T-cell (primary cell): Measurements from ENCODE around the gene NDRG4. TPM values are rescaled to one million over a fixed set of nuclear protein-coding genes. Genes with fewer than 3 reads are reported as not detected.

Experiments
- ATAC-seq, 4 experiments: fragments of 200-7000 bp in 3 of 4; fragments of 150-1000 bp in 1 of 4; cut with Tn5 transposase; replicated peaks in 1 of 4; 1 replicate in 3 of 4; 2 replicates in 1 of 4; pipeline ENCODE4 v1.10.0; 2021; ENCODE audit warnings: moderate library complexity in 3 of 4, mild to moderate bottlenecking in 2 of 4, moderate number of reproducible peaks in 1 of 4
- CTCF ChIA-PET, 2 donors: fragments of 300-600 bp; sonication (Branson Sonifier 250); formaldehyde crosslinking; loops; one replicate each; lab custom pipeline; 2022; ENCODE audit warnings: antibody characterized with exemption in 2 of 2; lab: Charles Lee
- POLR2A ChIA-PET, 2 donors: fragments of 300-600 bp; sonication (Branson Sonifier 250); formaldehyde crosslinking; loops; one replicate each; lab custom pipeline; 2022; ENCODE audit warnings: antibody characterized with exemption in 2 of 2; lab: Charles Lee
- DNase-seq, 35 experiments: peaks; one replicate each; pipeline versions ENCODE4 v3.0.0 to v3.0.0-alpha.2; 2013 to 2023
- H3K27ac ChIP-seq: one replicate; pipeline ENCODE4 v1.5.1; 2013; ENCODE audit warnings: low read length
- H3K27me3 ChIP-seq, 2 experiments: replicated peaks in 1 of 2; 1 replicate in 1 of 2; 2 replicates in 1 of 2; pipeline versions ENCODE4 v1.6.1 to v1.7.0; 2013; ENCODE audit warnings: low read length in 1 of 2, mixed read lengths in 1 of 2; ENCODE audit not compliant: control insufficient read depth in 2 of 2, insufficient read depth in 2 of 2; ENCODE audit errors: extremely low read depth in 1 of 2
- H3K36me3 ChIP-seq, 2 donors: 1 replicate in 1 of 2; 2 replicates in 1 of 2; pipeline versions ENCODE4 v1.6.1 to v1.7.0; 2013; ENCODE audit warnings: low read length in 1 of 2; ENCODE audit not compliant: control insufficient read depth in 2 of 2, insufficient read depth in 1 of 2; ENCODE audit errors: extremely low read depth in 1 of 2
- H3K4me1 ChIP-seq, 2 experiments: 1 replicate in 1 of 2; 2 replicates in 1 of 2; pipeline versions ENCODE4 v1.6.1 to v1.7.0; 2013; ENCODE audit warnings: low read length in 2 of 2, mixed read lengths in 1 of 2; ENCODE audit not compliant: insufficient read depth in 2 of 2, control insufficient read depth in 1 of 2; ENCODE audit errors: extremely low read depth in 1 of 2
- H3K4me3 ChIP-seq, 2 donors: 1 replicate in 1 of 2; 2 replicates in 1 of 2; pipeline versions ENCODE4 v1.5.1 to v1.7.0; 2013; ENCODE audit warnings: mild to moderate bottlenecking in 2 of 2, low read length in 1 of 2, moderate library complexity in 1 of 2; ENCODE audit not compliant: control insufficient read depth in 1 of 2; ENCODE audit errors: extremely low read depth in 1 of 2
- H3K9me3 ChIP-seq: 2 replicates; pipeline ENCODE4 v1.7.0; 2013
- H3K27ac Mint-ChIP-seq, 2 donors: one replicate each; pipeline ENCODE4 v1.8.0; 2020 to 2021; ENCODE audit warnings: mild to moderate bottlenecking in 2 of 2, mixed read lengths in 2 of 2
- H3K27me3 Mint-ChIP-seq, 2 donors: one replicate each; pipeline ENCODE4 v1.8.0; 2021 to 2022; ENCODE audit warnings: mixed read lengths in 2 of 2
- H3K36me3 Mint-ChIP-seq: one replicate; pipeline ENCODE4 v1.8.0; 2021; ENCODE audit warnings: mixed read lengths
- H3K4me1 Mint-ChIP-seq, 3 donors: one replicate each; pipeline ENCODE4 v1.8.0; 2020 to 2022; ENCODE audit warnings: mixed read lengths in 3 of 3, mild to moderate bottlenecking in 1 of 3
- H3K4me3 Mint-ChIP-seq, 3 donors: one replicate each; pipeline ENCODE4 v1.8.0; 2020 to 2022; ENCODE audit warnings: mild to moderate bottlenecking in 3 of 3, mixed read lengths in 3 of 3, moderate library complexity in 3 of 3
- H3K9me3 Mint-ChIP-seq, 3 donors: one replicate each; pipeline ENCODE4 v1.8.0; 2020 to 2022; ENCODE audit warnings: mixed read lengths in 3 of 3
- WGBS: methylation state at CpG from one replicate; pipeline ENCODE4 v1.1.5; 2013; ENCODE audit warnings: missing lambda C conversion rate; ENCODE audit not compliant: insufficient coverage; 5-methylcytosine and 5-hydroxymethylcytosine counted together
- total RNA-seq, 35 experiments: library from RNA in 6 of 35; stranded (reverse) in 6 of 35; fragments of 120-200 nt in 1 of 35; gene quantifications; one replicate each; pipeline versions ENCODE4 v1.2.1 to v1.2.4 and lab custom pipeline; 2013 to 2026

Gene NDRG4
- total RNA-seq, 5 donors from 2014 or later (not counting 1 experiment from before 2014, with no cell fraction given), result 0.66 to 3.6 (median 1.7) TPM

DNA sequence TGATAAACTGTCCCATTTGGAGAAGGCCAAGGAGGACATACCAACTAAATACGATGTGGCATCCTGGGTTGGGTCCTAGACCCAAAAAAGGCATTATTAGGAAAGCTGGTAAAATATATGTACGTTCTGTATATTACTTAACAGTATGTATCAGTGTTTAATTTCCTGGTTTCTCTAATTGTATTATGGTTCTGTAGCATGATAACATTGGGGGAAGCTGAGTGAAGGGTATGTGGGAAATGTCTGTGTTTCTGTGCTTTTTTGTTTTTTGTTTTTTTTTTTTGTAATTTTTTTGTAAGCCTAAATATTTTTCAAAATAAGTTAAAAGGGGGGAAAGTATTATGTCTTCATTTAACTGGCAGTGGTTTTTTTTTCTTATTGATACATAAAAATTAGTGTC, 21.5 kb upstream of the NDRG4 start:
- peaks cover 0 to 12% of the 10 kb centered on the region in 2 experiments for H3K27me3 ChIP-seq
- Mint-ChIP-seq H3K4me1 (no peaks in the 10 kb centered on the region), H3K27me3 (peaks cover 7 to 18% of the 10 kb centered on the region in 2 donors), H3K9me3 (no peaks in the 10 kb centered on the region), H3K36me3 (no peaks in the 10 kb centered on the region), H3K4me3 (no peak overlapping the region), H3K27ac (no peak overlapping the region)
- H3K9me3 ChIP-seq, result no peaks in the 10 kb centered on the region
- no peak for DNase-seq
- H3K36me3 ChIP-seq, result no peaks in the 10 kb centered on the region
- no peaks in the 10 kb centered on the region for H3K4me1 ChIP-seq
- no peak overlapping the region for H3K4me3 ChIP-seq
- ChIA-PET POLR2A (no interaction called here), CTCF (interaction anchor here in 1 of 2 donors (0.6 kb wide), 1 partner anchor 150 kb away, joined by 5 read pairs; no protein-coding TSS in a partner anchor)
- H3K27ac ChIP-seq, result no peak overlapping the region
- 72% methylated on average over 2 of the region's 2 CpGs for WGBS
- ATAC-seq, result no peak

DNA sequence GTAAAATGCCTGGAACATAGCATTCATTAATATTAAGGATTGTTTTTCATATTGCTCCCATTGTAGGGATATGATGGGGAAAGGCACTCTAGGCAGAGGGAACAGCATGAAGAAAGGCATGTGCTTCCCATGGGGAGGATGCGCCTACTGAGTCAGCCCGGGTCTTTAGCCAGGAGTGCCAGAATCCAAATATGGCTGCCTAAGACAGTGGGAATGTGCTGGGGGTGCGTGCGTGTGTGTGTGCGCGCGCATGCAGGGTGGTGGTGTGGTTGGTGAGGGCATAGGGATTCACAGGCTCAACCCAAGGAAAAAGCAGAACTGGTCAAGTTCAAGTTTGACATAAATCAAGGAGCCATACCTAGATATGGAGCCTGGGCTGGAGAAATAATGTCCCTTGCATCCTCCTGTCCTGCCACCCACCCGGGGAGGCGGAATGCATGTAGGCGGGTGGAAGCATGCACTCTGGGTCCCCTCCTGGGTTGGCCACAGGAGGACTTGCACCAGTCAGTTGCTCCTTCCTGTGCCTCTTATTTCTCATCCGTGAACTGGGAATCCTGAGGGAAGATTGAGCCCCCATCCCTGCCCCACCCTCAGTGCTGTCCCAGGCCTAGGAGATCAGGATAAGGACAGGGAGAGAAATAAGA, 18.6 kb upstream of the NDRG4 start:
- Histone ChIP-seq H3K27ac (no peak overlapping the region), H3K27me3 (peaks cover 0 to 22% of the 10 kb centered on the region in 2 experiments), H3K4me3 (no peak overlapping the region), H3K9me3 (no peaks in the 10 kb centered on the region), H3K4me1 (no peaks in the 10 kb centered on the region), H3K36me3 (no peaks in the 10 kb centered on the region)
- POLR2A ChIA-PET, result no interaction called here
- WGBS, result 90% methylated on average over 10 of the region's 11 CpGs
- CTCF ChIA-PET, result no interaction called here
- H3K4me1 Mint-ChIP-seq, result no peaks in the 10 kb centered on the region
- H3K27me3 Mint-ChIP-seq, result peaks cover 4 to 8% of the 10 kb centered on the region in 2 donors
- no peak overlapping the region for H3K4me3 Mint-ChIP-seq
- no peak for ATAC-seq
- no peaks in the 10 kb centered on the region for H3K9me3 Mint-ChIP-seq
- H3K36me3 Mint-ChIP-seq, result no peaks in the 10 kb centered on the region
- no peak for DNase-seq
- H3K27ac Mint-ChIP-seq, result no peak overlapping the region

GRCh38 chr16:58481931-58482330, 18.0 kb upstream of the NDRG4 start:
- CTCF ChIA-PET, result no interaction called here
- H3K9me3 Mint-ChIP-seq, result no peaks in the 10 kb centered on the region
- POLR2A ChIA-PET, result no interaction called here

DNA sequence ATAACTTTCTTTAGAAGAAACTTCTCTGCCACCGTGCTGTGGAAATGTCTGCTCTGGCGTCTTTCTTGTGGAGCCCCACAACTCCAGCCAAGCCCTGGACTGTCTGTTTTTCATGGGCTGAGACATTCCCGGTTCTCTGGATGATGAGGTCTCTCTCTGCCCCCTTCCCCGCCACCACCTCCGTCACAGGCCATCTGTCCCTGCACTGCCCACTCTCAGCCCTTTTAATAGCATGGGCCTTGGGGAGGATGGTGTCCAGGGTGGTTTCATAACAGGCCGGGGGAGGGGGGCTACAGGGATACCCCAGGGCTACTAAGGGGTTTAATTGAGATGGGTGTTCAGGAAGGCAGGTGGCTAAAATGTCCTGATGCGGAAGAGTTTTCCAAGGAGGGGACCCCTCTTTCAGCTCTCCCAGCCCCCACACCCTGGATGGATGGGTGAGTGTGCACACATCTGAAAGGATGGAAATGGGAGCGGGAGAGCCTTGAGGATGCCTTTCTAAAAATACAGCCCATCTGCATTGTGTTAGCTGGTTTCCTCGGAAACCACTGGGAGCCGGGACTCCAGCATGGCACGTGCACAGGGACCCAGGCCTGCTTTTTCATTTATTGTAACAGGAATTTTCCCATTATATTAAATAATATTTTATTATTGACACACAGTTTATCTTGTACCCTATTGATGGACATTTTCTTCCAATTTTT, 14.6 kb upstream of the NDRG4 start:
- Histone ChIP-seq H3K36me3 (no peaks in the 10 kb centered on the region), H3K4me3 (no peak overlapping the region), H3K9me3 (no peaks in the 10 kb centered on the region), H3K27me3 (peaks cover 0 to 39% of the 10 kb centered on the region in 2 experiments), H3K4me1 (peaks cover 0 to 7% of the 10 kb centered on the region in 2 experiments), H3K27ac (no peak overlapping the region)
- Mint-ChIP-seq H3K36me3 (no peaks in the 10 kb centered on the region), H3K27ac (no peak overlapping the region), H3K4me3 (no peak overlapping the region), H3K4me1 (peaks cover 0 to 3% (median 0%) of the 10 kb centered on the region in 3 donors), H3K27me3 (peaks cover 4 to 8% of the 10 kb centered on the region in 2 donors), H3K9me3 (no peaks in the 10 kb centered on the region)
- ChIA-PET CTCF (interaction anchor here (0.7 to 1.5 kb wide), 5 partner anchors 14 to 156 kb away, joined by 3 to 7 read pairs (median 4); no protein-coding TSS in a partner anchor), POLR2A (interaction anchor here in 1 of 2 donors (0.7 kb wide), 1 partner anchor 148 kb away, joined by 3 read pairs; no protein-coding TSS in a partner anchor)
- ATAC-seq, result no peak
- DNase-seq, result no peak
- 25% methylated on average over 2 of the region's 11 CpGs for WGBS

More at GRCh38 chr16:58481931-58482330, 18.0 kb upstream of the NDRG4 start:
- no peak for DNase-seq
- no peaks in the 10 kb centered on the region for H3K36me3 ChIP-seq
- peaks cover 0 to 26% of the 10 kb centered on the region in 2 experiments for H3K27me3 ChIP-seq
- WGBS, result 84% methylated on average over 3 of the region's 8 CpGs
- no peak overlapping the region for H3K4me3 ChIP-seq
- H3K36me3 Mint-ChIP-seq, result no peaks in the 10 kb centered on the region
- H3K27me3 Mint-ChIP-seq, result peaks cover 4 to 10% of the 10 kb centered on the region in 2 donors
- no peaks in the 10 kb centered on the region for H3K4me1 Mint-ChIP-seq
- H3K27ac ChIP-seq, result no peak overlapping the region
- no peaks in the 10 kb centered on the region for H3K4me1 ChIP-seq
- ATAC-seq, result no peak
- no peak overlapping the region for H3K4me3 Mint-ChIP-seq
- no peaks in the 10 kb centered on the region for H3K9me3 ChIP-seq
- H3K27ac Mint-ChIP-seq, result no peak overlapping the region

DNA sequence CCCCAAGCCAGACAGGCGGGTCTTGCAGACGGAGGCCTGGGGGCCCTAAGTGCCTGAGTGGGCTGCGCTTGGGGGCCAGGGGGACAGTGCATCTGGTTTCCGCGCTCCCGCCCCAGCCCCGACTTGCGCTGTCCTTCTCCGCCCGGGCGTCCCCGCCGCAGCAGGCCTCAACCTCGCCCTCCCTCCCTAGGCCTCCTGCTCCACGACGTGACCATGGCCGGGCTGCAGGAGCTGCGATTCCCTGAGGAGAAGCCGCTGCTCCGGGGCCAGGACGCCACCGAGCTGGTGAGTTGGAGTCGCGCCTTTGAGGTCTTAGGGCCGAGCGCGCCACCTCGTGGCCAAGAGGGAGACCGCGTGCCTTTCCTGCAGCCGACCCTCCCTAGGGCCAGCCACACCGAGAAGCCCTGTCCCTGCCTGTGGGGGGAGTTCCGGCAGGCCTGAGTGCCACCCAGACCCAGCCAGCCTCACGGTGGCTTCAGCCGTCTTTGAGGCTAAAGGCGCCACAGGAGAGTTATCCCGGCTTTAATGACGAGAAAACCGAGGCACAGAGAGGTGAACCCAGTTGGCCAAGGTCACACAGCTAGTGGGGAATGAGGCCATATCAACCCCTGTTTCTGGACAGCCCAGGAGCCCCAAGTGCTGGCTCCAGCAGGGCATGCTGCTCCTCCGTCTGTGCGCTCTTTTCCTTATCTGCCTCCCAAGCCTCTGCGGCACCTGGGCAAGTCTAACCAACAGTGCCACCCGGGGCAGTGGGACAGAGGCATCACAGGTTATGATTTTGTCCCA, 12.2 kb upstream of the NDRG4 start:
- WGBS, result 17% methylated on average over 43 of the region's 43 CpGs
- Histone ChIP-seq H3K4me1 (peaks cover 0 to 7% of the 10 kb centered on the region in 2 experiments), H3K27me3 (peaks cover 0 to 27% of the 10 kb centered on the region in 2 experiments), H3K4me3 (no peak overlapping the region), H3K9me3 (no peaks in the 10 kb centered on the region), H3K27ac (no peak overlapping the region), H3K36me3 (no peaks in the 10 kb centered on the region)
- POLR2A ChIA-PET, result no interaction called here
- CTCF ChIA-PET, result interaction anchor here (0.6 to 3.0 kb wide), 11 partner anchors 18 to 463 kb away, joined by 3 to 47 read pairs (median 5); no protein-coding TSS in a partner anchor
- H3K27ac Mint-ChIP-seq, result no peak overlapping the region
- peak overlapping the region in 1 of 3 donors; percentile 16 for H3K4me3 Mint-ChIP-seq
- no peaks in the 10 kb centered on the region for H3K9me3 Mint-ChIP-seq
- peak; percentile 79 to 83 (median 82) for ATAC-seq
- peaks cover 0 to 3% (median 0%) of the 10 kb centered on the region in 3 donors for H3K4me1 Mint-ChIP-seq
- DNase-seq, result peak; percentile 14 to 84 (median 63)
- peaks cover 4 to 6% of the 10 kb centered on the region in 2 donors for H3K27me3 Mint-ChIP-seq
- H3K36me3 Mint-ChIP-seq, result no peaks in the 10 kb centered on the region

- no peak overlapping the region for H3K4me3 Mint-ChIP-seq
Observed at GRCh38 chr16:58488531-58488930, 11.4 kb upstream of the NDRG4 start.

More at GRCh38 chr16:58488531-58488930, 11.4 kb upstream of the NDRG4 start:
- no peaks in the 10 kb centered on the region for H3K9me3 Mint-ChIP-seq
- WGBS, result 13% methylated on average over 1 of the region's 3 CpGs
- H3K36me3 Mint-ChIP-seq, result no peaks in the 10 kb centered on the region
- H3K27ac Mint-ChIP-seq, result no peak overlapping the region
- no peak for ATAC-seq
- H3K27ac ChIP-seq, result no peak overlapping the region
- no peak for DNase-seq
- H3K4me1 ChIP-seq, result peaks cover 0 to 7% of the 10 kb centered on the region in 2 experiments
- H3K4me1 Mint-ChIP-seq, result peaks cover 0 to 3% (median 0%) of the 10 kb centered on the region in 3 donors
- ChIA-PET CTCF (interaction anchor here (1.3 to 3.0 kb wide), 3 partner anchors 152 to 159 kb away, joined by 5 to 47 read pairs (median 5); no protein-coding TSS in a partner anchor), POLR2A (no interaction called here)
- H3K27me3 Mint-ChIP-seq, result peaks cover 1 to 5% of the 10 kb centered on the region in 2 donors
- no peaks in the 10 kb centered on the region for H3K36me3 ChIP-seq
- H3K27me3 ChIP-seq, result peaks cover 0 to 30% of the 10 kb centered on the region in 2 experiments
- no peak overlapping the region for H3K4me3 ChIP-seq
- no peaks in the 10 kb centered on the region for H3K9me3 ChIP-seq
